CD4-positive, alpha-beta T cell (primary cell): Measurements from ENCODE around the gene PCDHB11. TPM values are rescaled to one million over a fixed set of nuclear protein-coding genes. Genes with fewer than 3 reads are reported as not detected.
"Not testable (repeated sequence)": the region's sequence is repeated elsewhere in the genome, so short reads cannot be mapped to it uniquely, and the experiment has no call there.

ENCODE experiments used
- ATAC-seq: fragments of 200-7000 bp; cut with Tn5 transposase; one replicate; pipeline ENCODE4 v1.10.0; 2022; ENCODE audit warnings: mild to moderate bottlenecking; ENCODE audit not compliant: poor library complexity
- CTCF ChIA-PET: fragments of 350-600 bp; sonication (Branson Sonifier 250); formaldehyde crosslinking; loops from one replicate; lab custom pipeline; 2021; ENCODE audit warnings: antibody characterized with exemption, inconsistent platforms; lab: Charles Lee
- POLR2A ChIA-PET: fragments of 350-600 bp; sonication (Branson Sonifier 250); formaldehyde crosslinking; loops from one replicate; lab custom pipeline; 2021; ENCODE audit warnings: antibody characterized with exemption, inconsistent platforms; lab: Charles Lee
- DNase-seq, 14 experiments: peaks; one replicate each; pipeline ENCODE4 v3.0.0-alpha.2; 2013 to 2020; ENCODE audit warnings: mixed read lengths in 2 of 14
- H3K27ac ChIP-seq, 2 donors: one replicate each; pipeline versions ENCODE4 v1.5.1 to v1.7.0; 2013; ENCODE audit warnings: low read length in 2 of 2, low read depth in 1 of 2, mild to moderate bottlenecking in 1 of 2
- H3K27me3 ChIP-seq, 2 experiments: 1 replicate in 1 of 2; 2 replicates in 1 of 2; pipeline versions ENCODE4 v1.6.1 to v1.7.0; 2013; ENCODE audit warnings: low read length in 2 of 2, control low read depth in 1 of 2, mild to moderate bottlenecking in 1 of 2, moderate library complexity in 1 of 2; ENCODE audit not compliant: insufficient read depth in 2 of 2, control insufficient read depth in 1 of 2
- H3K36me3 ChIP-seq: one replicate; pipeline ENCODE4 v1.6.1; 2013; ENCODE audit warnings: low read length, control low read depth; ENCODE audit not compliant: insufficient read depth
- H3K4me1 ChIP-seq: one replicate; pipeline ENCODE4 v1.6.1; 2013; ENCODE audit warnings: low read length, control low read depth; ENCODE audit not compliant: insufficient read depth
- H3K4me3 ChIP-seq: one replicate; pipeline ENCODE4 v1.5.1; 2013; ENCODE audit warnings: mild to moderate bottlenecking, low read length, moderate library complexity
- H3K9me3 ChIP-seq, 2 experiments: 1 replicate in 1 of 2; 2 replicates in 1 of 2; pipeline versions ENCODE4 v1.6.1 to v1.7.0; 2013; ENCODE audit warnings: low read length in 2 of 2, mild to moderate bottlenecking in 2 of 2, control low read depth in 1 of 2, moderate library complexity in 1 of 2; ENCODE audit not compliant: control insufficient read depth in 1 of 2, insufficient read depth in 1 of 2
- H3K27ac Mint-ChIP-seq: one replicate; pipeline ENCODE4 v1.8.0; 2020; ENCODE audit warnings: mixed read lengths
- H3K27me3 Mint-ChIP-seq: one replicate; pipeline ENCODE4 v1.8.0; 2021; ENCODE audit warnings: mixed read lengths
- H3K36me3 Mint-ChIP-seq: one replicate; pipeline ENCODE4 v1.8.0; 2021; ENCODE audit warnings: low read depth, mixed read lengths
- H3K4me1 Mint-ChIP-seq: one replicate; pipeline ENCODE4 v1.8.0; 2021; ENCODE audit warnings: low read depth, mixed read lengths
- H3K4me3 Mint-ChIP-seq: one replicate; pipeline ENCODE4 v1.8.0; 2020; ENCODE audit warnings: mild to moderate bottlenecking, mixed read lengths
- H3K9me3 Mint-ChIP-seq: one replicate; pipeline ENCODE4 v1.8.0; 2020; ENCODE audit warnings: mixed read lengths
- CTCF ChIP-seq: fragments of 200-600 bp; IDR thresholded peaks from one replicate; pipeline ENCODE4 v1.8.0; 2022; ENCODE audit warnings: antibody characterized with exemption, mild to moderate bottlenecking
- intact Hi-C, 2 experiments: fragments of 100-400 bp; cut with DNase I in 1 of 2; cut with micrococcal nuclease in 1 of 2; formaldehyde crosslinking; loops; one replicate each; pipeline versions ENCODE4 v1.15.1 to v1.9.0; 2023 to 2025; cut with DNase I, micrococcal nuclease
- total RNA-seq, 174 experiments: library from RNA in 2 of 174; stranded (reverse) in 2 of 174; gene quantifications; one replicate each; pipeline ENCODE4 v1.2.3 and lab custom pipeline; 2021 to 2026

Gene PCDHB11
- total RNA-seq, 2 experiments from 2014 or later, result not detected

GRCh38 chr5:141157901-141158300 lies 41.5 kb upstream of the PCDHB11 start:
- Histone ChIP-seq H3K27me3 (peaks cover 15 to 29% of the 10 kb centered on the region in 2 experiments), H3K9me3 (peaks cover 18 to 29% of the 10 kb centered on the region in 2 experiments)
- H3K4me3 ChIP-seq, DNase-seq, H3K27ac Mint-ChIP-seq, ATAC-seq, intact Hi-C loops, H3K4me1 ChIP-seq, CTCF ChIA-PET, H3K36me3 ChIP-seq, H3K36me3 Mint-ChIP-seq, POLR2A ChIA-PET, H3K4me1 Mint-ChIP-seq, H3K27ac ChIP-seq, H3K4me3 Mint-ChIP-seq: not testable (repeated sequence)
- peaks cover 53% of the 10 kb centered on the region for H3K27me3 Mint-ChIP-seq
- H3K9me3 Mint-ChIP-seq, result peaks cover 19% of the 10 kb centered on the region

- H3K27ac ChIP-seq, result no peak within 1 kb of the TSS
- Mint-ChIP-seq H3K27me3 (peaks cover 51% of the 10 kb centered on the region), H3K36me3 (no peaks in the 10 kb centered on the region), H3K4me3 (no peak within 1 kb of the TSS), H3K9me3 (peaks cover 7% of the 10 kb centered on the region), H3K27ac (no peak within 1 kb of the TSS), H3K4me1 (peaks cover 6% of the 10 kb centered on the region)
- CTCF ChIA-PET, result no interaction called here
- ATAC-seq (no peak), DNase-seq (peak in 5 of 14 experiments; percentile 11 to 36 (median 17))
- intact Hi-C loops, result no loop called here
- no peaks in the 10 kb centered on the region for H3K36me3 ChIP-seq
- no peaks in the 10 kb centered on the region for H3K4me1 ChIP-seq
- TF ChIP-seq CTCF, result peak; percentile 37
- POLR2A ChIA-PET, result no interaction called here
- peaks cover 5 to 13% of the 10 kb centered on the region in 2 experiments for H3K9me3 ChIP-seq
- H3K27me3 ChIP-seq, result peaks cover 12 to 40% of the 10 kb centered on the region in 2 experiments
- H3K4me3 ChIP-seq, result no peak within 1 kb of the TSS
These were observed 26.8 kb upstream of the PCDHB11 start, which contains the start of gene PCDHB7 for GRCh38 chr5:141172381-141173204. Gene PCDHB7, plus strand, starts transcription at chr5:141172644. Its CDS starts 192 bp downstream, at chr5:141172836.

GRCh38 chr5:141174291-141175104 lies 24.9 kb upstream of the PCDHB11 start:
- H3K36me3 Mint-ChIP-seq, CTCF ChIA-PET, H3K4me1 ChIP-seq, H3K4me3 ChIP-seq, intact Hi-C loops, H3K27ac ChIP-seq, H3K27ac Mint-ChIP-seq, H3K4me1 Mint-ChIP-seq, H3K36me3 ChIP-seq, POLR2A ChIA-PET, H3K9me3 Mint-ChIP-seq, DNase-seq, H3K4me3 Mint-ChIP-seq, ATAC-seq: not testable (repeated sequence)
- peaks cover 18 to 41% of the 10 kb centered on the region in 2 experiments for H3K27me3 ChIP-seq
- H3K9me3 ChIP-seq, result peaks cover 5 to 17% of the 10 kb centered on the region in 2 experiments
- H3K27me3 Mint-ChIP-seq, result peaks cover 35% of the 10 kb centered on the region

GRCh38 chr5:141175933-141176332 lies 23.5 kb upstream of the PCDHB11 start:
- Mint-ChIP-seq H3K27me3 (peaks cover 32% of the 10 kb centered on the region), H3K27ac (no peak overlapping the region), H3K4me3 (no peak overlapping the region), H3K36me3 (no peaks in the 10 kb centered on the region), H3K4me1 (peaks cover 6% of the 10 kb centered on the region), H3K9me3 (peaks cover 9% of the 10 kb centered on the region)
- Histone ChIP-seq H3K36me3 (no peaks in the 10 kb centered on the region), H3K4me3 (no peak overlapping the region), H3K27ac (no peak overlapping the region), H3K27me3 (peaks cover 26 to 45% of the 10 kb centered on the region in 2 experiments), H3K4me1 (no peaks in the 10 kb centered on the region), H3K9me3 (peaks cover 5 to 24% of the 10 kb centered on the region in 2 experiments)
- no peak for TF ChIP-seq CTCF
- ChIA-PET CTCF (no interaction called here), POLR2A (no interaction called here)
- intact Hi-C loops, result no loop called here
- DNase-seq (no peak), ATAC-seq (no peak)

GRCh38 chr5:141177577-141178191 lies 21.7 kb upstream of the PCDHB11 start, which contains the start of gene PCDHB8:
Gene PCDHB8, plus strand, starts transcription at chr5:141177790. Its CDS starts 245 bp downstream, at chr5:141178035.
- peaks cover 33 to 60% of the 10 kb centered on the region in 2 experiments for H3K27me3 ChIP-seq
- H3K4me1 Mint-ChIP-seq, H3K36me3 ChIP-seq, H3K27ac ChIP-seq, DNase-seq, H3K4me1 ChIP-seq, intact Hi-C loops, H3K4me3 ChIP-seq, H3K9me3 Mint-ChIP-seq, H3K27ac Mint-ChIP-seq, H3K4me3 Mint-ChIP-seq, ATAC-seq, CTCF ChIA-PET, H3K36me3 Mint-ChIP-seq, POLR2A ChIA-PET: not testable (repeated sequence)
- peaks cover 12 to 24% of the 10 kb centered on the region in 2 experiments for H3K9me3 ChIP-seq
- H3K27me3 Mint-ChIP-seq, result peaks cover 39% of the 10 kb centered on the region
